ENCODE measurements around the gene DGKH. TPM values are rescaled to one million over a fixed set of nuclear protein-coding genes. Genes with fewer than 3 reads are reported as not detected.

The DGKH gene
- total RNA-seq, 1 donor from 2014 or later = 15.9 TPM

DNA sequence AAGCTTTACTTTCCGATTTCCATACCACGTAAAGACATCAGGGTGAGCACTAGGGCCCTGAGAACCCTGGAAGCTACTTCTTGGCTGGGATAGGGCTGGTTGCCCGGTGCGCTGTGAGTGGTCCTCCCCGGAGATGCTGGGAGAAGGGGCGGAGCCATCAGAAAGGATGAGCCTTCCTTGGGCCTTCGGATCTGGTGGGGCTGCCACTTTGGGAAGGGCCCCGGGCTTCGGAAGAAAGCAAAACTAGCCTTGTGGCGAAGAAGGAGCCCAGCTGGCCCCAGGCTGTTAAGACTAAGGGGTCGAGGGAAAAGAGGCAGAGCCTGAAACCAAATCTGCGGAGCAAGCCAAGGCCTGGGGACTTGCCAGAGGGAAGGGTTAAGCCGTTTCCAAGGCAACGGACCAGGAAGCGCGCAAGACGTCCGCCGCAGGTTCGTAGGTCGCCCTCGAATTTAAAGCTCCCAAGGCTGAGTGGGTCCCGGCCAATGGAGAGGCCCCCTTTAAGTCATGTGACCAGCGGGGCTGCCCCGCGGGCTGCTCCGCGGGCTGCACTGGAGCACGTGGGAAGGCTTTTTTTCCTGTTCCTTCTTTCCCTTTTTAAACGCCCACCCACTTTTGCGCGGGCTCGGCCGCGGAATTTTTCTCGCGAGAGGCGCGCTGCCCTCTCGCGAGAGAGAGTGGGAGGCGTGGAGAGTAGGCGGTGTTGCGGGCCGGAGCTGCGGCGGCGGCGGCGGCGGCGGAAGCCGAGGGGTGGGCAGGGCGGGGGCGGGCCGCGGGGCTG lies 223.1 kb downstream of the DGKH start:
- intact Hi-C loops (cut with micrococcal nuclease) = loop anchor here (1.0 to 5.0 kb wide), 13 partner anchors 12 to 1211 kb away; partner anchors contain the start of genes DGKH, EPSTI1, KBTBD6 and MTRF1

DNA sequence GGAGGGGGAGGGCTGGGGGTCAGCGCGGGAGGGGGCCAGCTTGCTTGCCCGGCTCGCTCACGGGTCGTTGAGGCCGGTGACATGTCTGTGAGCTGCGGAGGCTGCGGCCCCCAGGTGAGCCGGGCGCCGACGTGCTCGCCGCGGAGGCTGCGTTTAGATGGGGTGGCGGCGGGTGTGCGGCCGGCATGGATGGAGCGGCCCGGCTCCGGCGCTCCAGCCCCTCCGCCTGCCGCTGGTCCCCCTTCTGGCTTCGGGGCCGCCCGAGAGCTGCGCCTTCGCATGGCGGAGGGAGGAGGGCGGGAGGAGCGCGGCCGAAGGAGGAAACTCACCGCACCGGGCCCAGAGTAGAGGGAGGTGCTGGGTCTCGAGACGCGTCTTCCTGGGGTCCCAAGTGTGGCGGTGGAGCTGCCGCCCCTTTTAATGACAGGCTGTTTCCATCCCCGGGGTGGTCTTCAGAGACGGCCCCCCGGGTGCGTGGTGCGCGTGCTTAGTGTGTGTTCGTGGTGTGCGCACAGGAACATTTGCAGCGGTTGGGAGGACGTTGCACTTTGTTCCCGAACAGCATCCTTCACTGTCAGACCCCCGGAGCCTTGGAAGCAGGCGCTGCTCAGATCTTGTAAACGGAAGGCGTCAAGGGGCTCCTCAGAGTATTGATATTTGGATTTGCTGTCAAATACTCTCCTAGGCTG lies 223.8 kb downstream of the DGKH start, which contains the start of gene AKAP11:
Gene AKAP11, plus strand, starts transcription at position 38 of the 689 bp plus-strand sequence. CDS start 14,197 bp downstream, outside the sequence.
- intact Hi-C loops (cut with micrococcal nuclease) = loop anchor here (2.0 to 5.0 kb wide), 9 partner anchors 105 to 1140 kb away; partner anchors contain the start of genes DGKH, EPSTI1, KBTBD6 and MTRF1

DNA sequence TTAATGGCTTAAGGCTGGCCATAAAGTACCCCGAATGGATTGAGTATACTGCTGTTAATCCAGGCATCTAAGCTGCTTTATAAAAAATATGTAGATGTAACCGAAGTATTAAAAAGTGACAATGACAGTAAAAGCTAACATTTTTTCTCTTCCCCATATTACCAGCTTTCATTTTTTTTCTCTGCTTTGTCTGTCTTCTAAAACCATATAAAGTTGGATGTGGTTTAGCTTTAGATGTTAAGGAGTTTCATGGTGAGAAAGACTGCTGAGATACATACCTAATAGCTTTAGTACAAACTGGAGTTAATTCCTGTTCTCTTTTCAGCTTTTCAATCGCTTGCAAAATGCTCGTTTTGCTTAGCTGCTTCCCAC lies 224.3 kb downstream of the DGKH start:
- intact Hi-C loops (cut with micrococcal nuclease) = loop anchor here (1.0 to 5.0 kb wide), 10 partner anchors 82 to 1140 kb away; partner anchors contain the start of genes DGKH, EPSTI1, KBTBD6 and MTRF1

DNA sequence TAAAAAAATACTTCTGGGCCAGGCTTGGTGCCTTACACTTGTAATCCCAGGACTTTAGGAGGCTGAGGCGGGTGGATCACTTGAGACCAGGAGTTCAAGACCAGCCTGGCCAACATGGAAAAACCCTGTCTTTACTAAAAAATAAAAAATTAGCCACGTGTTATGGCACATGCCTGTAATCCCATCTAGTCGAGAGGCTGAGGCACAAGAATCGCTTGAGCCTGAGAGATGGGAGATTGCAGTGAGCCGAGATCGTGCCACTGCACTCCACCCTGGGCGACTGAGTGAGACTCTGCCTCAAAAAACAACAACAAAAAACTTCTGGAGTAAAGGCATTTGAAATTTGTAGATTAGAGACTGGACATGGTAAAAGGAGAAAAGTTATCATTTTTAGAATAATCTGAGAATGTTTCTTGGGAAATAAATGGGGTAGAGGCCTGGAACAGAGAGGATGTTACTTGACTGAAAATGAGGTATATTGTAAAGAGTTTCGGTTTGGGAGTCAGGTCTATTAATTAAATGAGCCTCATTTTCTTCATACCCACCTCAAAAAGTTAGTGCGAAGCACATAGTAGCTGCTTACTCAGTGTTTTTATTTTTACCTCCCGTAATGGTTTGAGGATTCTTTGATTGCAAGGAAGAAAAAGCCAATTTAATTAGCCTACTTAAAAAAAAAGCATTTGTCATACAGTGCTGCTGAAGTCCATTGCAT lies 226.1 kb downstream of the DGKH start:
- intact Hi-C loops (cut with micrococcal nuclease) = loop anchor here (5.0 kb wide), 8 partner anchors 103 to 1142 kb away; partner anchors contain the start of genes DGKH, EPSTI1, KBTBD6 and MTRF1

DNA sequence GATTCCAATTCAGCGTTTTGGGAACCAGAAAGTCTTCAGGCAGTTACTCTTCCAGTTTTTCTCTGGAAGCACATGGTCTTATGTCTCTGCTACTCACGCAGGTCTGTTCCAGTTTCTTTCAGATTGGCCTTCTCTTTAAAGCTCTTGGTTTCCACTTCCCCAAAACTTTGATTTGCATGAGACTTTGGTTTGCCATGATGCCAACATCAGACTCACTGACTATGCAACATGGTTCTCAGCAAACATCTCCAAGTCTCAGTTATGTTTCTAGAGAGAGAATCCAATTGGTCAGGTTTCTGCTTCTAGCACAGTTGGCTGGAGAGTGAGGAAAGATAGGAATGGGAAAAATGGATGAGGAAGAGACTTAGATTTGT lies 226.6 kb downstream of the DGKH start:
- intact Hi-C loops (cut with micrococcal nuclease) = no loop called here

DNA sequence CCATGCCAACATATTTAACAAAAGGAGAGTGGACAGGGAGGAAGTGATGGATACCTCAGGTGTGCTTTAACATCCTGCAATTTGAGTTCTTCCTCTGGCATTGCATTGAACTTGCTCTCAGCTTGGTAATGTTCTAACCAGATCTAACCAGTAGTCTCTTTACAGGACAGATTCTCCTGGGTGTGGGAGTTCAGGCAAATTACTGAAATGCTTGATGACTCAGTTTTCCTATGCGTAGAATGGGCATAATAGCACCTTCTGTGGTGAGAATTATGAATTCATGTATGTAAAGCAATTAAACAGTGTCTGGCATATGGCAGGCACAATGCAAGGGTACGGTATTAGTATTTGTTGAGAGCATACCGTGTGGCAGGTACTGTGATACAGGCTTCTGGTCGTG lies 227.1 kb downstream of the DGKH start:
- intact Hi-C loops (cut with micrococcal nuclease) = no loop called here

DNA sequence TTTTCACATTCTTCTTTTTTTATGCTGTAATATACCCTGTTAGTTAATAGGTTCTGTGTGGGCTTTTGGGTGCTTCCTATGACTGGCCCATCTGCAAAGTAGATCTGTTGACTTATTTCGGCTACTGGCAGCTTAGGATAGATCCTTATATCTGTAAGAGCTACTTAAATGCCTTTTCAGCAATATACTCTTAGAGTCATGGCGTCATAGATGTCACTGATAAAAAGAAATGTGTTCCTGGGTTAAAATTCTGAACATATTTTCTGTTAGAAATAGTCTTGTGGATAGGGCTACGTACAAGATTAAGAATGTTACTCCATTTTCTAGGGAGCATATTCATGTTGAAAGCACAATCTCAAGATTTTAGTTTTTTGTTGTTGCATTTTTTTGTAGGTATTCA lies 228.2 kb downstream of the DGKH start:
- intact Hi-C loops (cut with micrococcal nuclease) = no loop called here

DNA sequence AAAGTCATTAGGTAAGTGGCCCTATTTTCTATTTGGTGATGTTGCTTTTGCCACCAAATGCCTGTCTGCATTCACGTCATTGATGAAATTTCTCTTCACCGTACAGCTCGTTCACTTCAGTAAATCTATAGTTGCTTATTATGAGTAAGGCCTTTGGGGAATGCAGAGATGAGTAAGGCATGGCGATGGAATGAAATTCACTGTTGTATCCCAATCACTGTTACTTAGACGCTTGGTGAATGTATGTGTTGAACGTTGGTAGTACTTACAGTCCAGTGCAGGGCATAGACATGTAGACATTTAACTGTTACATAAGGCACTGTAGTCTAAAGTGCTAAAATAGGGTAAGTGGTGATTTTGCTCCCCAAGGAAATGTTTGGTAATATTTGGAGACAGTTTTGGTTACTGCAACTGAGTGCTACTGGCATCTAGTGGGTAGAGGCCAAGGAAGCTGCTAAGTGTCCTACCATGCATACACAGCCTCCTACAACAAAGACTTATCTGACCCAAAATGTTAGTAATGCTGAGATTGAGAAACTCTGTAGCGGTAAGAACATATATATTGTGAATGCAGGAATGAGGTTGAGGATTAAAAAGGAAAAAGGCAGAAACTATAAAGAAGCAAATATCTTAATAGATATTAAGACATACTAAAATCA lies 229.3 kb downstream of the DGKH start:
- intact Hi-C loops (cut with micrococcal nuclease) = no loop called here

DNA sequence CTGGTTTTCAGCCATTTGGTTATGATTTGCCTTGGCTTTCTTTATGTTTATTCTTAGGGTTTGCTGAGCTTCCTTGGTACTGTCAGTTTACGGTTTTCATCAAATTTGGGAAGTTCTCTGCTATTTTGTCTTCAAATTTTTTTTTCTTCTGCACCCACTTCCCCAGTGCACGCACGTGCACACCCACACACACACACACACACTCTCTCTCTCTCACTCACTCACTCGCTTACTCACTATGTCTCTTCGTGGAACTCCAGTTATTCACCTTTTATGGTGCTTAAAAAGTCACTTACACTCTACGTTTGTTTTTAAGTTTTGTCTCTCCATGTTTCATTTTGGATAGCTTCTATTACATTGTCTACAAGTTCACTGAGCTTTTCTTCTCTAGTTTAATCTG lies 230.6 kb downstream of the DGKH start:
- intact Hi-C loops (cut with micrococcal nuclease) = no loop called here

DNA sequence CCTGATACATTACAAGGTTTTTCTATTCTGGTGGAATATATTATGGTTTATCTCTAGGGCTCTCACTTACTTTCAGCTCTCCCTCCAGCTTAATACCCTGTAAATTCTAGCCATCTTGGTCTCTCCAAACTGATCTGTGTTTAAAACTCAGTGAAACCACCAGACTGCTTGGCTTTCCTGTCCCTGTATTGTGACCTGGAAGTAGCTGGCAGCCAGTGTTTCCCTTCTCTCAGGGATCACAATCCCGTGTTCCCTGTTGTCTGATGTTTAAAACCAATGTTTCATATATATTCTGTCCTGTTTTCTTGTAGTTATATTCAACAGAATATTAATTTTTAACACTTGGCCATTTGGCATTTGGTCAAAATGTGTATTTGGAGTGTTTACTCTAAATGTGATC lies 231.5 kb downstream of the DGKH start:
- intact Hi-C loops (cut with micrococcal nuclease) = no loop called here

DNA sequence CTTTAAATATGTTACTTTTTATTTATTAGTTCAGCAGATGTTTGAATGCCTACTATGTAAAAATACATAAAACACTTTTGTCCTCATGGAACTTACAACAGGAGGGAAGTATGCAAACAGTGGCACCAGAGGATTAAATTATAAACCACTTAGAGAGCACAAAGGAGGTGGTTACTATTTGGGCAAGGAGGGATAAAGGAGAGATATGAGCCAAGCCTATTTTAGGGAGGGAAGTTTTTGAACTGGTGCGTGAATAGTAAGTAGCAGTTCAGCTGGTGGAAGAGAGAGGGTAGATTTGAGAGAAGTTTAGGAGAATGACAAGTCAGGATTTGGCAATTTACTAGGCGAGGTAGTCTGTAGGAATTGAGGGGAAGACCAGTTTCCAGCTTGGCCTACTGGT lies 232.1 kb downstream of the DGKH start:
- intact Hi-C loops (cut with micrococcal nuclease) = no loop called here

DNA sequence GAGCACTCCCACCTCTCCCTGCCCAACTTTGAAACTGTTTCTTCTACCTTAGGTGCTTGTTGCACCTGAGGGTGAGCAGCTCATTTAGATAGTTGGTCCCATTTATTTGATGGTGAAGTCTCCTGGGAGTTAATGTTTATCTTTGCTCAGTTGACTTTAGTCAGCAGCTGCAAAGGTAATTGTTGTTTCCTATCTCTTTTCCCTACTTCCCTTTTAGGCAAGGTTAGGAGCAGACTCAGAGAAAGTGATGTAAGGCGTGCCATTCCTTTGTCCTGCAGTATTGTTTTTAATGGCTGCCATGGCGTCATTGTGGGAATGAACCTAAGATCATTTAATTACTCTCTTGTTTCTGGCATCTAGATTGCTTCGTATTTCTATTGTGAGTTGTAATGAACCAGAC lies 235.1 kb downstream of the DGKH start:
- intact Hi-C loops (cut with micrococcal nuclease) = no loop called here

DNA sequence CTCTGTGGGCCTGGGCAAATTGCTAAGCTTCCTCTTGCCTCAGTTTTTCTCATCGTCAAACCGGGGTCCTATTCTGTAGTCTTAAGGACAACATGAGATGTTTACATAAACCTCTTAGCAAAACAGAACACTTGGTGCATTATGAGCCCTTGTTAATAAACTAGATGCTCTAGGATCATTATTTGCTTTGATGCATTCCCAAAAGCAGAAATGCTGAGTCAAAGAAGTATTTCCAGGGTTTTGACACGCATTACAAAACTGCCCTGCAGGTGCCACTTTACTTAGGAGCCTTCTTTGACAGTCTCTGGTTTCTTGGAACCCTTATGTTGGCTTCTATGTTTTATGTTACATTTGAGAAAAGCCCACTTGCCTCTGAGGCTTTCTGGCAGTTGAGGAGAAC lies 235.6 kb downstream of the DGKH start:
- intact Hi-C loops (cut with micrococcal nuclease) = no loop called here

Other genes with a start within 250 kb of the DGKH start
- gene VWA8, start 87.5 kb upstream of the DGKH start, total RNA-seq = 17.6 TPM in 2 replicates
- 34.8 and 35.3 TPM in 2 replicates for gene AKAP11, start 223.5 kb downstream of the DGKH start, total RNA-seq